K562 (cell line): Measurements from ENCODE around the gene OSGIN1. TPM values are rescaled to one million over a fixed set of nuclear protein-coding genes. Genes with fewer than 3 reads are reported as not detected.

Experiments
- ATAC-seq: fragments of 200-7000 bp; cut with Tn5 transposase; 3 replicates; pipeline ENCODE4 v1.9.1; 2020; ENCODE audit warnings: moderate library complexity
- BruUV-seq: library from RNA; stranded (reverse); fragments of 400-500 nt; replicated peaks from 2 replicates; lab custom pipeline; 2021; lab: Mats Ljungman, UMichigan
- CTCF ChIA-PET: fragments of 300-600 bp; formaldehyde crosslinking; extraction: SDS; loops from one replicate; lab custom pipeline; 2021; ENCODE audit warnings: low intra/inter-chr PET ratio; lab: Yijun Ruan, JAX
- POLR2A ChIA-PET: fragments of 300-600, 350-650 bp; sonication (Branson Sonifier 250); formaldehyde crosslinking; extraction: SDS; loops from one replicate; lab custom pipeline; 2021; ENCODE audit warnings: antibody characterized with exemption, inconsistent platforms; lab: Yijun Ruan, JAX
- DNase-seq, 4 experiments: peaks; one replicate each; pipeline versions ENCODE4 v3.0.0 to v3.0.0-alpha.2; 2011 to 2018; ENCODE audit warnings: low spot score in 3 of 4, mixed read lengths in 3 of 4; ENCODE audit errors: extremely low read depth in 1 of 4
- FAIRE-seq: peaks from 2 replicates; lab custom pipeline; 2011; peaks lifted over from hg19 to GRCh38; lab: Jason Lieb, UNC
- H2AFZ ChIP-seq: 2 replicates; pipeline ENCODE4 v1.6.0; 2011; ENCODE audit warnings: low read depth, low read length, control low read depth, inconsistent platforms
- H3K27ac ChIP-seq: fragments of 200-600 bp; 3 replicates; pipeline ENCODE4 v1.8.0; 2011; ENCODE audit warnings: low read depth, mild to moderate bottlenecking, control low read depth, inconsistent platforms, low read length, moderate library complexity, mixed read lengths; ENCODE audit errors: extremely low read depth
- H3K27me3 ChIP-seq, 2 experiments: fragments of 300-600 bp in 1 of 2; 2 replicates in 1 of 2; 3 replicates in 1 of 2; pipeline versions ENCODE4 v1.6.0 to v1.8.0; 2011; ENCODE audit warnings: inconsistent platforms in 2 of 2, low read length in 2 of 2, mild to moderate bottlenecking in 1 of 2, mixed read lengths in 1 of 2, moderate library complexity in 1 of 2; ENCODE audit not compliant: control insufficient read depth in 2 of 2, insufficient read depth in 2 of 2
- H3K36me3 ChIP-seq: fragments of 300-600 bp; 3 replicates; pipeline ENCODE4 v1.8.0; 2011; ENCODE audit warnings: mild to moderate bottlenecking, low read length, inconsistent platforms; ENCODE audit not compliant: control insufficient read depth, insufficient read depth
- H3K4me1 ChIP-seq, 2 experiments: fragments of 200-600 bp in 1 of 2; replicated peaks in 1 of 2; 2 replicates in 1 of 2; 3 replicates in 1 of 2; pipeline versions ENCODE4 v1.5.1 to v1.8.0; 2011; ENCODE audit warnings: inconsistent platforms in 2 of 2, low read length in 2 of 2, mild to moderate bottlenecking in 1 of 2, mixed read lengths in 1 of 2, moderate library complexity in 1 of 2; ENCODE audit not compliant: control insufficient read depth in 2 of 2, insufficient read depth in 2 of 2
- H3K4me2 ChIP-seq: 2 replicates; pipeline ENCODE4 v1.6.1; 2011; ENCODE audit warnings: low read length, control low read depth, inconsistent platforms, mixed read lengths; ENCODE audit not compliant: insufficient read depth
- H3K4me3 ChIP-seq: fragments of 200-600 bp; sonication (generic), shearing (Covaris generic); 2 replicates; pipeline ENCODE4 v1.5.1; 2016; ENCODE audit warnings: control low read depth, inconsistent platforms
- H3K79me2 ChIP-seq: fragments of 200-600 bp; 3 replicates; pipeline ENCODE4 v1.8.0; 2011; ENCODE audit warnings: low read length, inconsistent platforms; ENCODE audit not compliant: control insufficient read depth, insufficient read depth
- H3K9ac ChIP-seq, 2 experiments: 2 replicates each; pipeline versions ENCODE4 v1.6.0 to v1.6.1; 2011; ENCODE audit warnings: low read depth in 2 of 2, low read length in 2 of 2, control low read depth in 1 of 2, inconsistent platforms in 1 of 2, mild to moderate bottlenecking in 1 of 2, mixed read lengths in 1 of 2; ENCODE audit not compliant: insufficient read depth in 1 of 2
- H3K9me1 ChIP-seq: one replicate; pipeline ENCODE4 v1.6.0; 2011; ENCODE audit warnings: inconsistent platforms, mild to moderate bottlenecking, low read length, moderate library complexity; ENCODE audit not compliant: control insufficient read depth, insufficient read depth
- H3K9me3 ChIP-seq: replicated peaks from 2 replicates; pipeline ENCODE4 v1.5.1; 2011; ENCODE audit warnings: low read depth, low read length, inconsistent platforms; ENCODE audit not compliant: control insufficient read depth, insufficient read depth
- H4K20me1 ChIP-seq: replicated peaks from 2 replicates; pipeline ENCODE4 v1.6.1; 2011; ENCODE audit warnings: low read length, inconsistent platforms, mixed read lengths; ENCODE audit not compliant: control insufficient read depth, insufficient read depth
- CTCF ChIP-seq, 3 experiments: IDR thresholded peaks in 2 of 3; conservative IDR thresholded peaks in 1 of 3; 2 replicates each; pipeline ENCODE4 v1.5.1; 2011 to 2012; ENCODE audit warnings: low read length in 3 of 3, mild to moderate bottlenecking in 3 of 3, control low read depth in 2 of 3, improper control_type of control experiment in 1 of 3, inconsistent platforms in 1 of 3, low read depth in 1 of 3, mixed read lengths in 1 of 3, moderate library complexity in 1 of 3; ENCODE audit not compliant: insufficient read depth in 2 of 3
- GTF2B ChIP-seq: IDR thresholded peaks from 2 replicates; pipeline ENCODE4 v1.6.1; 2011; ENCODE audit not compliant: insufficient read length; ENCODE audit errors: extremely low read depth
- KDM1A ChIP-seq, 2 experiments: fragments of 450-650 bp; IDR thresholded peaks; 2 replicates each; pipeline ENCODE4 v1.6.1; 2016; ENCODE audit warnings: mild to moderate bottlenecking in 2 of 2
- LEF1 ChIP-seq: fragments of 450-650 bp; IDR thresholded peaks from 2 replicates; pipeline ENCODE4 v1.6.1; 2016; ENCODE audit warnings: mild to moderate bottlenecking
- NRF1 ChIP-seq, 2 experiments: fragments of 450-650 bp; IDR thresholded peaks in 1 of 2; conservative IDR thresholded peaks in 1 of 2; 2 replicates each; pipeline ENCODE4 v1.6.1; 2014; ENCODE audit warnings: mild to moderate bottlenecking in 2 of 2
- SMARCA5 ChIP-seq: fragments of 450-650 bp; IDR thresholded peaks from 2 replicates; pipeline ENCODE4 v1.6.1; 2016
- SPI1 ChIP-seq: IDR thresholded peaks from 2 replicates; pipeline ENCODE4 v1.6.1; 2011; ENCODE audit warnings: low read depth, low read length, control low read depth, borderline replicate concordance
- TFAP4 ChIP-seq: sonication (generic); formaldehyde crosslinking; IDR thresholded peaks from 2 replicates; pipeline ENCODE4 v1.8.0; 2022; ENCODE audit warnings: missing genetic modification reagents, mild to moderate bottlenecking, moderate library complexity, borderline replicate concordance
- TSHZ1 ChIP-seq: fragments of 250-450 bp; sonication (Bioruptor Pico); IDR thresholded peaks from 2 replicates; pipeline ENCODE4 v1.4.0; 2020; ENCODE audit warnings: mild to moderate bottlenecking, moderate library complexity
- ZNF384 ChIP-seq: IDR thresholded peaks from 2 replicates; pipeline ENCODE4 v1.6.1; 2012; ENCODE audit warnings: low read depth, low read length, improper control_type of control experiment
- ZNF398 ChIP-seq: fragments of 250-450 bp; sonication (Bioruptor Pico); IDR thresholded peaks from 2 replicates; pipeline ENCODE4 v1.8.0; 2021; ENCODE audit warnings: moderate library complexity, mild to moderate bottlenecking, inconsistent platforms
- WGBS: fragments of 100-300 bp; shearing (Covaris generic); methylation state at CpG from one replicate; pipeline ENCODE4 v1.1.6; 2016; ENCODE audit warnings: low coverage, mixed read lengths; ENCODE audit not compliant: insufficient coverage; ENCODE audit errors: missing lambda C conversion rate; 5-methylcytosine and 5-hydroxymethylcytosine counted together
- in situ Hi-C: fragments of 300-500 bp; cut with MboI; formaldehyde crosslinking; loops from 4 replicates; pipeline ENCODE4 v1.15.0; 2018; ENCODE audit warnings: inconsistent platforms, mixed read lengths
- intact Hi-C: fragments of 100-400 bp; cut with micrococcal nuclease; formaldehyde crosslinking; loops from 2 replicates; pipeline ENCODE4 v1.14.2; 2022
- polyA plus RNA-seq, 8 experiments: library from polyadenylated mRNA; depleted of rRNA in 4 of 8; stranded (reverse) in 5 of 8; unstranded in 3 of 8; fragments of >200 nt; fragmentation: Nextera tagmentation in 2 of 8; fragmentation: Illumina TruSeq in 1 of 8; extraction: Ambion mirVana in 2 of 8; extraction: Trizol in 1 of 8; gene quantifications; 2 replicates each; pipeline versions ENCODE4 v1.2.1 to v1.2.3, GENCODE V29; 2011 to 2014; ENCODE audit warnings: inconsistent platforms in 1 of 8, missing spikeins in 1 of 8
- total RNA-seq, 7 experiments: library from RNA; depleted of rRNA in 6 of 7; stranded (reverse); fragments of >200 nt in 6 of 7; fragmentation: Illumina TruSeq in 2 of 7; extraction: Trizol in 2 of 7; gene quantifications; 2 replicates each; pipeline versions ENCODE4 v1.2.1 to v1.2.3, GENCODE V29; 2011 to 2021; ENCODE audit warnings: low replicate concordance in 1 of 7

The OSGIN1 gene
- total and polyA plus RNA-seq, 9 of the 15 experiments (the other 6 are each of a cell fraction or from before 2014, with no cell fraction given) = 0.03 to 3.6 (median 1.6) TPM

- FAIRE-seq (no peak), DNase-seq (no peak), ATAC-seq (peak; percentile 47)
- Histone ChIP-seq H3K27me3 (peaks cover 60 to 77% of the 10 kb centered on the region in 2 experiments), H3K36me3 (no peaks in the 10 kb centered on the region), H3K79me2 (no peaks in the 10 kb centered on the region), H2AFZ (no peak overlapping the region), H4K20me1 (peaks cover 21% of the 10 kb centered on the region), H3K4me3 (no peak overlapping the region), H3K4me2 (no peak overlapping the region), H3K27ac (no peak overlapping the region), H3K4me1 (peaks cover 0 to 51% of the 10 kb centered on the region in 2 experiments; a peak in 2 of 5 replicates), H3K9me1 (no peaks in the 10 kb centered on the region), H3K9me3 (no peaks in the 10 kb centered on the region), H3K9ac (no peak overlapping the region)
- CTCF ChIA-PET = no interaction called here
- WGBS = 12% methylated on average over 30 of the region's 30 CpGs
- POLR2A ChIA-PET = interaction anchor here (0.6 to 1.4 kb wide), 4 partner anchors 8 to 298 kb away, joined by 3 to 4 read pairs (median 3); no protein-coding TSS in a partner anchor
- in situ Hi-C loops (no loop called here), intact Hi-C loops (no loop called here)
- BruUV-seq = no TSS peak
- no peak for TF ChIP-seq ZNF398 (CRISPR knock-in tag)
- no peak for TF ChIP-seq ZNF384
- TF ChIP-seq TSHZ1 = no peak
- TF ChIP-seq SPI1 = 0 out of 2 replicates have a peak, but pooled peaks have one; percentile 20
- TF ChIP-seq NRF1 (conservative IDR thresholded peaks at IDR 0.05 in 1 of 2, IDR thresholded peaks at IDR 0.05 in 1 of 2) = 0 out of 4 replicates have a peak, but pooled peaks of 1 of the 2 experiments have one; percentile 14
- 0 out of 6 replicates have a peak, but pooled peaks of 1 of the 3 experiments have one; percentile 27 for TF ChIP-seq CTCF (IDR thresholded peaks at IDR 0.05 in 2 of 3, conservative IDR thresholded peaks at IDR 0.05 in 1 of 3; ENCODE audit: insufficient read depth in 2 of 3, low read depth in 1 of 3, low read length in 3 of 3)
- no peak for TF ChIP-seq LEF1
- peak in 1 of 2 experiments; percentile 33; a peak in 1 of 4 replicates for TF ChIP-seq KDM1A (IDR thresholded peaks at IDR 0.05)
- TF ChIP-seq SMARCA5 = peak; percentile 54; the same call in 1 of the 2 replicates
- TF ChIP-seq TFAP4 (CRISPR knock-in tag) = peak; percentile 10; the same call in 1 of the 2 replicates
- no peak for TF ChIP-seq GTF2B
These were observed 17.8 kb upstream of the OSGIN1 start for GRCh38 chr16:83935005-83935857.
